Gastroesophageal sphincter (tissue), 3 donors: ENCODE measurements around the gene NOS3.
"Not testable (repeated sequence)": the region's sequence is repeated elsewhere in the genome, so short reads cannot be mapped to it uniquely, and the experiment has no call there.

Experiments
- EP300 ChIP-seq: sonication (generic); formaldehyde crosslinking; IDR thresholded peaks from one replicate; pipeline ENCODE4 v1.6.1; 2017; ENCODE audit warnings: antibody characterized with exemption, mild to moderate bottlenecking
- POLR2AphosphoS5 ChIP-seq: sonication (generic); formaldehyde crosslinking; IDR thresholded peaks from one replicate; pipeline ENCODE4 v1.6.1; 2017; ENCODE audit warnings: antibody characterized with exemption
- TF ChIP-seq, protein P1 (sequence below), 4 experiments: fragments of 200-600 bp in 2 of 4; fragments of 450-650 bp in 2 of 4; sonication (generic) in 1 of 4; IDR thresholded peaks; one replicate each; pipeline ENCODE4 v1.5.1; 2017 to 2019; ENCODE audit warnings: antibody characterized with exemption in 4 of 4, mild to moderate bottlenecking in 2 of 4, moderate library complexity in 2 of 4

DNA sequence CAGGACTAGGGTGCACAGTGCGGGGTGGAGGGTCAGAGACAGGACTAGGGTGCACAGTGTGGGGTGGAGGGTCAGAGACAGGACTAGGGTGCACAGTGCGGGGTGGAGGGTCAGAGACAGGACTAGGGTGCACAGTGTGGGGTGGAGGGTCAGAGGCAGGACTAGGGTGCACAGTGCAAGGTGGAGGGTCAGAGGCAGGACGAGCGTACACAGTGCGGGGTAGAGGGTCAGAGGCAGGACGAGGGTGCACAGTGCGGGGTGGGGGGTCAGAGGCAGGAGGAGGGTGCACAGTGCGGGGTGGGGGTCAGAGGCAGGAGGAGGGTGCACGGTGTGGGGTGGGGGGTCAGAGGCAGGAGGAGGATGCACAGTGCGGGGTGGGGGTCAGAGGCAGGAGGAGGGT is 52.6 kb downstream of the NOS3 start:
- TF ChIP-seq, protein P1, sequence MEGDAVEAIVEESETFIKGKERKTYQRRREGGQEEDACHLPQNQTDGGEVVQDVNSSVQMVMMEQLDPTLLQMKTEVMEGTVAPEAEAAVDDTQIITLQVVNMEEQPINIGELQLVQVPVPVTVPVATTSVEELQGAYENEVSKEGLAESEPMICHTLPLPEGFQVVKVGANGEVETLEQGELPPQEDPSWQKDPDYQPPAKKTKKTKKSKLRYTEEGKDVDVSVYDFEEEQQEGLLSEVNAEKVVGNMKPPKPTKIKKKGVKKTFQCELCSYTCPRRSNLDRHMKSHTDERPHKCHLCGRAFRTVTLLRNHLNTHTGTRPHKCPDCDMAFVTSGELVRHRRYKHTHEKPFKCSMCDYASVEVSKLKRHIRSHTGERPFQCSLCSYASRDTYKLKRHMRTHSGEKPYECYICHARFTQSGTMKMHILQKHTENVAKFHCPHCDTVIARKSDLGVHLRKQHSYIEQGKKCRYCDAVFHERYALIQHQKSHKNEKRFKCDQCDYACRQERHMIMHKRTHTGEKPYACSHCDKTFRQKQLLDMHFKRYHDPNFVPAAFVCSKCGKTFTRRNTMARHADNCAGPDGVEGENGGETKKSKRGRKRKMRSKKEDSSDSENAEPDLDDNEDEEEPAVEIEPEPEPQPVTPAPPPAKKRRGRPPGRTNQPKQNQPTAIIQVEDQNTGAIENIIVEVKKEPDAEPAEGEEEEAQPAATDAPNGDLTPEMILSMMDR (IDR thresholded peaks at IDR 0.05) = not testable (repeated sequence)
- not testable (repeated sequence) for TF ChIP-seq POLR2AphosphoS5, EP300
